Upper lobe of left lung (tissue), 6 donors: ENCODE results near the gene TNNT2. TPM values are rescaled to one million over a fixed set of nuclear protein-coding genes. Genes with fewer than 3 reads are reported as not detected.

Experiments used
- ATAC-seq, 2 donors: fragments of 200-7000 bp; cut with Tn5 transposase; one replicate each; pipeline ENCODE4 v1.9.1; 2022; ENCODE audit warnings: mild to moderate bottlenecking in 2 of 2, moderate library complexity in 2 of 2; ENCODE audit not compliant: low FRiP score in 2 of 2
- DNase-seq, 2 donors: peaks; one replicate each; pipeline ENCODE4 v3.0.0-alpha.2; 2019 to 2020
- H3K27ac ChIP-seq, 4 donors: fragments of 200-600 bp; sonication (generic); one replicate each; pipeline ENCODE4 v1.5.1; 2016 to 2019
- H3K27me3 ChIP-seq, 4 donors: fragments of 200-600 bp; sonication (generic); one replicate each; pipeline ENCODE4 v1.5.1; 2017 to 2019
- H3K36me3 ChIP-seq, 4 donors: fragments of 200-600 bp; sonication (generic); one replicate each; pipeline ENCODE4 v1.5.1; 2016 to 2019
- H3K4me1 ChIP-seq, 4 donors: fragments of 200-600 bp; sonication (generic); one replicate each; pipeline ENCODE4 v1.5.1; 2018 to 2019
- H3K4me3 ChIP-seq, 4 donors: fragments of 200-600 bp; sonication (generic); one replicate each; pipeline ENCODE4 v1.5.1; 2017 to 2019; ENCODE audit warnings: mild to moderate bottlenecking in 2 of 4, moderate library complexity in 1 of 4
- H3K9me3 ChIP-seq, 4 donors: fragments of 200-600 bp; sonication (generic); one replicate each; pipeline ENCODE4 v1.5.1; 2018 to 2019
- CTCF ChIP-seq, 6 experiments: fragments of 450-650 bp in 4 of 6; fragments of 200-600 bp in 2 of 6; sonication (generic) in 2 of 6; IDR thresholded peaks; one replicate each; pipeline ENCODE4 v1.5.1; 2016 to 2019; ENCODE audit warnings: antibody characterized with exemption in 6 of 6
- EP300 ChIP-seq, 4 donors: sonication (generic); formaldehyde crosslinking; IDR thresholded peaks; one replicate each; pipeline ENCODE4 v1.5.1; 2017; ENCODE audit warnings: antibody characterized with exemption in 4 of 4, control low read depth in 2 of 4
- POLR2A ChIP-seq, 4 donors: fragments of 450-650 bp; IDR thresholded peaks; one replicate each; pipeline ENCODE4 v1.5.1; 2016 to 2017; ENCODE audit warnings: antibody characterized with exemption in 4 of 4, mild to moderate bottlenecking in 2 of 4
- POLR2AphosphoS5 ChIP-seq, 2 donors: sonication (generic); formaldehyde crosslinking; IDR thresholded peaks; one replicate each; pipeline ENCODE4 v1.5.1; 2017; ENCODE audit warnings: antibody characterized with exemption in 2 of 2
- WGBS, 2 donors: methylation state at CpG; one replicate each; pipeline ENCODE4 v1.1.5; 2017 to 2018; 5-methylcytosine and 5-hydroxymethylcytosine counted together
- total RNA-seq, 6 donors: library from RNA; depleted of rRNA in 4 of 6; stranded (reverse); fragments of >200 nt in 4 of 6; gene quantifications; one replicate each; pipeline versions ENCODE4 v1.1.0 to v1.2.1, GENCODE V29; 2016 to 2021
- donor health status: DM: no; HTN: no; CAD: no; lungs with moderate emphysema.
- donor health status: DM: no; HTN: yes; CAD: no; lungs with severe emphysema.

The TNNT2 gene
- total RNA-seq, 6 donors from 2014 or later = 2.0 to 31.4 (median 6.4) TPM

GRCh38 chr1:201348211-201348566, 29.3 kb downstream of the TNNT2 start:
- peak; percentile 27 to 60 (median 46) for TF ChIP-seq CTCF (IDR thresholded peaks at IDR 0.05)
- no peak for TF ChIP-seq POLR2A (IDR thresholded peaks at IDR 0.05)
- TF ChIP-seq POLR2AphosphoS5 (IDR thresholded peaks at IDR 0.05) = no peak
- no peak for TF ChIP-seq EP300 (IDR thresholded peaks at IDR 0.05)
- ATAC-seq = peak in 1 of 2 donors; percentile 42
- Histone ChIP-seq H3K27me3 (peaks cover 0 to 3% (median 0%) of the 10 kb centered on the region in 4 donors), H3K9me3 (no peaks in the 10 kb centered on the region), H3K36me3 (no peaks in the 10 kb centered on the region), H3K4me1 (peaks cover 3 to 9% (median 6%) of the 10 kb centered on the region in 4 donors), H3K27ac (no peak overlapping the region), H3K4me3 (no peak overlapping the region)
- DNase-seq = no peak
- WGBS, 2 donors = 24 to 29% methylated on average over 5 to 6 of the region's 6 CpGs

DNA sequence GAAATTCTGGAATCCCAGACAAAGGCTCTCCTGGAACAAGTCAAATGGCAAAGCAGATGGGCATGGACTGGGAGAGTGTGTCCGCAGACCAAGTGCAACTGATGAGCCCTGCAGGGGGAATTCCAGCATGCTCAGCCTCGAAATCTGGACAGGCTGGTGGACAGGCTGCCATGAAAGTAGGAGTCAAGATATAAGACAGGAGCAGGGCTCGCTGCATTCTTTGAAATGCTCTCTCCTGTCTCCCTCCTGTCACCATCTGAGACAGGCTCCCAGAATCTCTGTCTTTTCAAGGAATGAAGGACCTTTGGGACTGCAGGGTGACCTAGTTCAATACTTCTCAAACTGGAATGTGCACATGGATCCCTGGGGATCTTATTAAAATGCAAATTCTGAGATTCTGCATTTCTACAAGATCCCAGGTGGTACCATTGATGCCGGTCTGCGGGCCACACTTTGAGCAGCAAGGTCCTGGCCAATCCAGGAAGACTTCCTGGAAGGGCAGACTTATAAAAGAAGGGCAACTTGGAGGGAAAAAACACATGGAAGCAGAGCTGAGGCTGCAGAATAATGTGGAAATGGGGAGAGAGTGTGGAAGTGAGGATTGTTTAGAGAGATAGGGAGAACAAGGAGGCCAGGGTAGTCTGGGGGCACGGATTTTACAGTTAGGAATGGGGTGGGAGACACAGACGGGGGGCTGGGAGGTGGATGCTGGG, 29.8 kb downstream of the TNNT2 start:
- 43 to 54% methylated on average over 7 of the region's 7 CpGs for WGBS, 2 donors
- no peak for TF ChIP-seq POLR2A (IDR thresholded peaks at IDR 0.05)
- no peak for TF ChIP-seq CTCF (IDR thresholded peaks at IDR 0.05)
- no peak for TF ChIP-seq EP300 (IDR thresholded peaks at IDR 0.05)
- TF ChIP-seq POLR2AphosphoS5 (IDR thresholded peaks at IDR 0.05) = no peak
- no peak for ATAC-seq
- H3K36me3 ChIP-seq = no peaks in the 10 kb centered on the region
- DNase-seq = no peak
- H3K9me3 ChIP-seq = no peaks in the 10 kb centered on the region
- no peak overlapping the region for H3K4me3 ChIP-seq
- no peak overlapping the region for H3K27ac ChIP-seq
- peaks cover 3 to 9% (median 6%) of the 10 kb centered on the region in 4 donors for H3K4me1 ChIP-seq
- peaks cover 0 to 3% (median 0%) of the 10 kb centered on the region in 4 donors for H3K27me3 ChIP-seq

GRCh38 chr1:201346987-201347386, 30.5 kb downstream of the TNNT2 start:
- no peak for ATAC-seq
- 30% methylated on average over 2 of the region's 2 CpGs for WGBS, 2 donors

GRCh38 chr1:201346337-201346939, 31.0 kb downstream of the TNNT2 start:
- H3K4me3 ChIP-seq = no peak overlapping the region
- TF ChIP-seq EP300 (IDR thresholded peaks at IDR 0.05) (no peak), CTCF (IDR thresholded peaks at IDR 0.05) (peak; percentile 28 to 74 (median 54))
- ATAC-seq (no peak), DNase-seq (peak in 1 of 2 donors; percentile 47)
- H3K4me1 ChIP-seq = peaks cover 3 to 9% (median 6%) of the 10 kb centered on the region in 4 donors
- H3K36me3 ChIP-seq = no peaks in the 10 kb centered on the region
- WGBS, 2 donors = 34 to 61% methylated on average over 3 to 5 of the region's 5 CpGs
- peaks cover 0 to under 1% (median 0%) of the 10 kb centered on the region in 4 donors for H3K9me3 ChIP-seq
- H3K27ac ChIP-seq = no peak overlapping the region
- H3K27me3 ChIP-seq = peaks cover 0 to 3% (median 0%) of the 10 kb centered on the region in 4 donors

More at GRCh38 chr1:201346987-201347386, 30.5 kb downstream of the TNNT2 start:
- no peak overlapping the region for H3K27ac ChIP-seq
- H3K9me3 ChIP-seq = no peaks in the 10 kb centered on the region
- no peak for TF ChIP-seq CTCF (IDR thresholded peaks at IDR 0.05)
- TF ChIP-seq POLR2A (IDR thresholded peaks at IDR 0.05) = no peak
- no peak for TF ChIP-seq EP300 (IDR thresholded peaks at IDR 0.05)
- TF ChIP-seq POLR2AphosphoS5 (IDR thresholded peaks at IDR 0.05) = no peak
- no peaks in the 10 kb centered on the region for H3K36me3 ChIP-seq
- no peak for DNase-seq
- H3K4me1 ChIP-seq = peaks cover 3 to 9% (median 6%) of the 10 kb centered on the region in 4 donors
- H3K27me3 ChIP-seq = peaks cover 0 to 3% (median 0%) of the 10 kb centered on the region in 4 donors
- no peak overlapping the region for H3K4me3 ChIP-seq
